ENCODE measurements around the gene GAS2. TPM values are rescaled to one million over a fixed set of nuclear protein-coding genes. Genes with fewer than 3 reads are reported as not detected.

GAS2 gene
- total RNA-seq, 1 donor from 2014 or later, result 7.7 TPM

DNA sequence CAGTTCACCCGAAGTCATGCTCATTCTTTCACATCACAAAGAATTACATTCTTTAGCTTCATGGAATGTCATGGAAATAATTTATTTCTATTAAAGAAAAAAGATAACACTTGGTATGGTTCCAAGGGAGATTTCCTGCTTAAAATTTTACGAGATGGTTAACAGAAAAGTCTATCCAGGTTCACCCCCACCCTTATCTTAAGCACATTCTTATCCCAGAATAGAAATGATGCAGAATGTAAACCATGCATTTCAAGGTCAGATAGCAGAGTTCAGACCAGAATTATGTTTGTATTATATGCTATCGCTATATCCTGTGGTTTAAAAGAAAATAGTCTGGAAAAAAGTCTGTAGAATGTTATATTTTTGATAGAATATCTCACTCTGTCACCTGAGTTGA lies 58.7 kb downstream of the GAS2 start:
- peak; percentile 85 for DNase-seq (ENCODE audit: low spot score)

DNA sequence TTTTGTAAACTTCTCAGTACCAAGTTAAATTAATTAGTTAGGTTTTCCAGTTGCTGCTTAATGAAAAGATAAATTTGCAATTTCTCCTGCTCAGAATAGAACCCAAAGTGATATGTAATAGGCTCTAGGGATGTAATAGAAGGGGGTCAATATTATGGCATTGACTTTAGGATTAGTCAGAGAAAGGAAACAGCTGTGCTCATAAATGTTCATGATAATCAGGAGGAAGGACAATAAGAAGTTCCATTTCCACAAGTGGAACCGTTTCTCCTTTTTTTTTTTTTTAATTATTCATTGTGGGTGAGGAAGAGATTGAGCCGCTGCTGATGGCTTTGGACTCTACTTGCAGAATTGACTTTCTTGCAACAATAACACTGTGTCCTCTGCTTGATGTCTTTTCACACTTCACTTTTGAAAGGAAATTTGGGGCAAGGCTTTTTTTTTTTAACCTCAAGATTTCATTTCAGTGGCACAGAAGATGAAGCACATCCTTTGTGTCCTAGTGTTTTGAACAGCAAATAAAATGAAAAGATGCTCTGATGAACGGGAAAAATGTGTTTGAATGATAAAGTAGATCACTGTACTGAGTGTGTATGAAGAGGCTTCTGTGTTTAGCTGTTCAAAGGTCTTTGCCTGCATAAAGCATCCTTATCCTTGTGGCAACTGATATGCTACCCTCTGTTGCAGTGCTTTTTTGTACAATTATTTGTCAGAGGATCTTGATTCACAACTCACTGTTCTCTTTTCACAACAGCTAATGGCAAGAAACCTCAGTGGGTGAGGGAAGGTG lies 62.4 kb downstream of the GAS2 start:
- no peak for DNase-seq (ENCODE audit: low spot score)

DNA sequence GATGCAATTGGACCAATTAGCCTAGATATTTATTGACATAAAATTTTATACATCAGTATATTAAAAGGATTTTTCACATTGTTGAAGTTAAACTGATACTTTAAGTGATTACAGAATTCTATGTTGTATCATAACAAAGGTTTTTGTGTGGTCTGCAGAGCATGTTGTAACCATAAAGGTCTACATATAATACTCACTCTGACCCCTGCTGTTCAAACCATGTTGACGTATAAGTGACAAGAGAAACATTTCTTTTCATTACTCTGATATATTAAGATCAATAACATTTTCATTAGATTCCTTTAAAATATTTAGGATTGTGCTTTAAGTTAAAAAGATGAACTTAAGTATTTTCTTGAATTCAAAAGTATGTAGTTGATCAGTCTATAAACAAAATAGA lies 63.9 kb downstream of the GAS2 start:
- DNase-seq (ENCODE audit: low spot score), result peak; percentile 21

DNA sequence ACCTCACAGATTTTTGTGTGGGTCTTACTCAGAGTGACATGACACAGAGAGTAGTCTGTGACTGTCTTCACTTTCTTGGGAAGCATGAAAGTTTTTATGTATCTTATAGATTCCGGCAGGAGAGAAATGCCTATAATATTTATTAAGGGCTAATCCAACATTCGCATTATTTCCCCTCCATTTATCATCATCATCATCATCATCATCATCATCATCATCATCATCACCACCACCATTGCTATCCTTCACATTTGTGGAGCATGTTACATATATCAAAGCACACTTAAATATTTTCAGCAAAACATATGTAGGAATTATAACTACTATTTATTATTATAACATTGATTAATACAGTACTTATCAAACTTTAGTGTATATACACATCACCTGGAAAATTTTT lies 66.2 kb downstream of the GAS2 start:
- no peak for DNase-seq (ENCODE audit: low spot score)

DNA sequence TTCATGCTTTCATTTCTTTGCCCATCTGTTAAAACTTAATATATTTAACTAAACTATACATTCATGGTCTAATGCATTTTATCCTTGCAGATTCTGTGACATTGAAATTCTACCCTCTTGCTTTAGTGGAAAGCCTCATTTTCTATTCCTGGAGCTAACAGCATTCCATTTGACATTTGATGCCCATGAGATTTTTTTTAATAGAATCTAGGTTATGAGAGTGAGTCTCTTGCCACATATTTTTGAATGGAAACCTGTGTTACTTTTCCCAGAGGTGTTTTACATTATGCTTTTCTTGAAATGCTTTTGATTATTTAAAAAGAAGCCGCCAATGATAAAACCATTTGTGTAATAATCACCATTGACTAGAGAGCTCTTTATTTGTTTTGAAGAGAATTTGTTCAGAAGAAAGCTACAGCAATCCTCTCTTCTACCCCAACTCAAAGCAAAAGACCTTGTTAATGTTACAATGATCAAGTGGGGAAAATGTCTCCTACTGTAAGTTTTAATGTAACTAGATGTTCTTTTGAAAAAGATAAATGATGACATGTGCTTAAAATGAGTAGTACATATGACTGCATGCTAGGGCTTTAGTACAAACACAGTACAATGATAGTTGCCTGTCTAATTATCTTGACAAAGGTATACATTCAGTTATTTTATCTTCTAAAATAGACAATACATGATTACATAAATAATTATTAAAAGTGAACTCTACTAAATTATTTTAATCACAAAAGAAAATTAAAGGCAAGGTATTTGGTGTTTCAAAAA lies 67.3 kb downstream of the GAS2 start:
- DNase-seq (ENCODE audit: low spot score), result no peak

DNA sequence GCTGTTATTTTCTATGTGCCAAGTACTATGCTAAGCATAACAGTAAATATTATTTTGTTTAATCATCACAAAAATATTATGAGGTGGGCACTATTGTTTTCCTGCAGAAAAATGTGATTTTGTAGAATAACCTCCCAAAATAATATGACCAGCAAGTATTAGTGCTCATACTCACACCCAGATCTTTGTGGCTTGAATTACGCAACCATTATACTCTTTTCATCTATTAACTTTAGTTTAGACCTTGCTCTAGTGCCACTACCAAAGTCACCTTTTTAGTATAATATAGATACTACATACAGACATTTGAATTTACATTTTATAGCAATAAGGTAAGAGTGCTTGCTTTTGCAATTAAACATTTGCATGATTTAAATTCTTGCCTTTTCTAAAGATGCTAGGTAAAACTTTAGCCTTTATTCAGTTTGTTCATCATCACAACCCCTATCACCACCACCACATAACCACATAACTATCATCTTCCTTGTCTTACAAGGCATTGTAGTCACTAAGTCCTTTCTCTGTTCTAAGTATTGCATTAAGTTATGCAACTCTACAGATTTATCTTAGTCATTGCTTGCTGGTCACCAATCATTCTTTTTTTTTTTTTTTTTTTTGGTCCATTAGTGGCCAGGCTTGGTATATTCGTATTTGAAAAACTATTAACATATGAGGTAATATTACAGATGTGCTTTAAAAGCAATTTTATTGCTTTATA lies 68.4 kb downstream of the GAS2 start:
- DNase-seq (ENCODE audit: low spot score), result no peak

DNA sequence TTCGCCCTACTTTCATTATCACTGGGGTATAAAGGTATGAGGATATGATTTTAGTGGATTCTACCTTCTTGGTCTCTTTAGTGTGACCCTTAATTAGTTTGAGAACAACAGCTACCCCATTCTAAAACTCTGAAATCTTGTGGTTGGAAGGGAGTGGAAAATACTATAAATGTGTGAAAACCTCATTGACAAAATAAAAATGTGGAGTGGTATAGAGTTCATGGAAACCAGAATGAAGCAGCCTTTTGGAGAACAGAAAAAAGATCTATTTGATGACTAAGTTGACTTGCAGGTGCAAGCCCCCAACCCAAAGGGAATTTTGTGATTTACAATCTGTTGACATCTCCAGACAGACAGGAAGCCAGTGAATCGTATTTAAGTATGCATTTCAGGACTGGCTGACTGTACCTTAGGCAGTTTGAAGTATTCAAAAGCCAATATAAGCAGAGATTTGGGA lies 75.8 kb downstream of the GAS2 start:
- no peak for DNase-seq (ENCODE audit: low spot score)

DNA sequence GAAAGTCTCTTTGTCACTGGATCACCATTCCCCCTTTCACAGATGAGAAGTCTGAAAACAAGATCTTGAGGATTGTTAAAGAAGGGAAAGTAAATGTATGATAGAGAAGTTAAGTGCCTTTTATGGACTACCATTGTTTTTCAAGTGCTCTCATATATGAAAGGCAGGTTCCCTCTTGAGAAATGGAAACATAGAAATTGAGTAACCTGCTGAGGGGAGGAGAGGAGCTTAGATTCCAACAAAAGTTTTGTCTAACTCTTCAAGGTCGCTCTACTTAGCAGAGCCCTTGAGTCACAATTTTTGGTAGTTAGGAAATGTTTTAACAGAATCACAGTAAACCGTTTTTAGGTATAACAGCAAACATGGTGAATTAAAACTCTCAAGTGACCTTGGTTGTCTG lies 83.1 kb downstream of the GAS2 start:
- DNase-seq (ENCODE audit: low spot score), result no peak

DNA sequence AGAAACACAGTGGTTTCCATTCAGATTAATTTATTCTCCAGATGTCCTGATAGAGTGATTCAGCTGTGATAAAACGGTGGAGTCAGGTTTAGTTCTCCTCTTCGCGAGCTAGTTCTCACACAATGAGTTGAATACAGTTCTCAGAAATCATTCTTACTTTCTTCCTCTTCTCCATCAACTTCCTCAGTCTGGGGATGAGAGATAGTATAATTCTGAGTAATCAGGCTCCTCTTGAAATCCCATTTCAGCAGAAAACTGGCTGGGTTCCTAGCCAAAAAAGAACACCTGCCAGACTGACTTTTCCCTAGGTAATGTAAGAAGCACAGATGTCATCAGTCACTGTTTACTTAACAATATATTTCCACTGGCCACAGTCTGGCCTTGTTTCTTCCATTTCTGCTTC lies 86.5 kb downstream of the GAS2 start:
- DNase-seq (ENCODE audit: low spot score), result no peak

DNA sequence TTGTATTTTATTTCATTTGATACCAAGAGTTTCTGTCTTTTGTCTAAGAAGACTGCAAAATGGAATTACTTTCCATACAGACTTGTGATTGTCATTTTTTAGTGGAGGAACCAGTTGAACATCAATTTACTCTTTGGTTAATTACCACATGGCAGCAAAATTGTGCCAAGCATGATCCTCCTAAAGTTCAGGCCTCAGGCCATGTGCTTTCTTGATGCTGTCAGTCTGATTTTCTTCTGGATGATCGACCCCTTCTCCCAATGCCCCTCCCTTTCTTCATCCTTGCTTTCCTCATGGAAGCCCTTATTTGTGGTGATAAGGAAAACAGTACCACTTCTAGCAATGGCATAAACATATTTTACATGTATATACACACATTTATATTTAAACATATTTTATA lies 87.0 kb downstream of the GAS2 start:
- no peak for DNase-seq (ENCODE audit: low spot score)

DNA sequence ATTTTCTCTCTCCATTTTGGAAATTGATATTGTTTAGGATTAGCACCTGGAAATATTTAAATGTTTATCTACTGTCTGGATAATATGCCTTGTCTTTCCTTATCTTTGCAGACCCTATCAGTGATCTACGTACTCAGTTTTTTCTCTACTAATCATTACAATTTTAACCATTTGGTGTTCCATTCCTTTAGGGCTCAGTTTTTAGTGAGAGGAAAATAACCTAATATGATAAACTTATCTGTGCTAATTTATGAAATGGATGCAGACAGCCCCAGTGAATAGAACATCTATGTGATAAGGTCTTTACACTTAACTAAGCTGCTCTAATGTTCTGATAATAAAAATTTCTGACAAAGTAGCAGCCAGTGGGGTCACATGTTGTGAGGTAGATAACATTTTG lies 94.7 kb downstream of the GAS2 start:
- no peak for DNase-seq (ENCODE audit: low spot score)

DNA sequence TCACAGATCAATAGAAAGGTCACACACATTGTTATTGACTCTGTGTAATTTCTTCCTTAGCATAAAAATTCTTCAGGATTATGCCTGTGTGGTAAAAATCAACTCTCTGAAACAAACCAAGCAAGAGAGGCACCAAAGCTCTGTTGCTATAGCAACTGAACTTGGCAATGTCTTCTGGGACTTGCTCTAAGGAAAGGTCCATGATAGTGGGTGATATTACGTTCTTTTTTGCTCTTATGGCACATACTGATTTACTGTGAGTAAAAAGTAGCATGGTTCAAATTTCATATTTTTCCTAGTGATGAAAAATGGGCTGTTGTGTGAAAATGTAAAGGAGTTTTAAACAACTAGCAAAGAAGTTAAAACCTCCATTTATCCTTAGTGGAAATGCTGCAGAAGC lies 96.8 kb downstream of the GAS2 start:
- DNase-seq (ENCODE audit: low spot score), result no peak

DNA sequence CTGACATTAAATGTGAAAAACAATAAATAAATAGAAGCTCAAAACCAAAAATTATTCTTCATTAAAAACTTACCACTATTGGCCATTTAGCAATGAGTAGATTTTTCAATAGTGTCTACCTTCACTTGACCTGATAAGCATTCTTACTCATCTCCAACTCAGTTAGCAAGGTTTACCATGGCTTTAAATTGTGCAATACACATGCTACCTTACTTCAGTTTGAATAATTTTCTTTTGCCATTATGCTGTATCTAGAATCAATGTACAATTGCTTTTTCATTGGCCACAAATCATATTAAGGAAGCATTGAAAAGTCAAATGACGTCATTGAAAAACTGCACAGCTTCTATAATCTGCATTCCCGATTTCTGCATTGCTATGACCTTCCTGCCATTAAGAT lies 98.3 kb downstream of the GAS2 start:
- no peak for DNase-seq (ENCODE audit: low spot score)

DNA sequence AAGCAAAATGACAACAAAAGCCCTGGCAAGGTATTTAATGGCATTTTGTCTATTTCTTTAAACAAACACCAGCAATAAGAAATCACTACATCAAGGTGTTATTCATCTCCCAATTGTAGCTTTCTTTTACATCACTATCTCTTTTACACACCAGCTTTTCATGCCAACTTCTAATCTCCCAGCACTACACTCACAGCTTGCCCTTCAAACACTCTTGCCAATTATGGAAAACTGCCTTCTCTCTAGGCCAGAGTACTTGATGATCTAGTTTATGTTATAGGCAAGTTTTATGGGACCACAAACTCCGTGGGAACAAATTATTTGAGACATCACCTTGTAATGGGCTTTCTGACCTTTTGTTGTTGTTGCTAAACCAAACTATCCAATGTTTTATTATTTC lies 101.9 kb downstream of the GAS2 start:
- DNase-seq (ENCODE audit: low spot score), result no peak

DNA sequence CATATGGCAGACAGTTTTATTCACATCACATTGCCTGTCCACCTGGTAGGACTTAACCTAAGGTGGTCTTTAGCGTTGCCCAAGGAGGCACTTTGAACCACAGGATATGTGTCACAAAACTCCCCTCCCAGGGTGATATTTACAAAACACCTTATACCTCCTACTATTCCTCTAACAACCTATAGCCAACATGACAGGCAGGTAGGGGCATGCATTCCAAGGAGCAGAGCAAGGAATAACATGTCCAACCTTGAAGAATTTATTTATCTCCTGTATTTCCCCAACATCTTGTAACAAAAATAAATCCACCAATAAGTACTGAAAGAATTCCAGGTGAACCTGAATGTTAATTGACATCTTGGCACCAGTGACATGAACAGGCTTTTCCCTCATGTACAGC lies 102.7 kb downstream of the GAS2 start:
- no peak for DNase-seq (ENCODE audit: low spot score)

DNA sequence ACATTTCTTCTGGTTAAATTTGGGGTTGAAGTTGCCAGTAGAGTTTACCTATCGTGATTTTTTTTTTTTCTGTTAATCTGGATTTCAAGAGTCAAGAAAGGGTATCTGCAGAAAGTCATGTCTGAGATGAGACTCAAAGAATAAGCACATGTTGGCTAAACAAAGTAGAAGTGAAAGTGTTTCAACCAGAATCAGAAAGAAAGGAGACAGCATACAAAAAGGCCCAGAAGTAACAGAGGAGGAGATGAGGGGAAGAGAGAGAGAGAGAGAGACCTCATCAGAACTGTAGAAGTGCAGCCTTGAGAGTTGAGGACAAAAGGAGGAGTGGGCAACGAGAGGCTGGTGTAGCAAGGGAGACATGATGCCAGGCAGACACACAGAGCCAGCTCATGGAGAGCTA lies 108.3 kb downstream of the GAS2 start:
- DNase-seq (ENCODE audit: low spot score), result no peak

DNA sequence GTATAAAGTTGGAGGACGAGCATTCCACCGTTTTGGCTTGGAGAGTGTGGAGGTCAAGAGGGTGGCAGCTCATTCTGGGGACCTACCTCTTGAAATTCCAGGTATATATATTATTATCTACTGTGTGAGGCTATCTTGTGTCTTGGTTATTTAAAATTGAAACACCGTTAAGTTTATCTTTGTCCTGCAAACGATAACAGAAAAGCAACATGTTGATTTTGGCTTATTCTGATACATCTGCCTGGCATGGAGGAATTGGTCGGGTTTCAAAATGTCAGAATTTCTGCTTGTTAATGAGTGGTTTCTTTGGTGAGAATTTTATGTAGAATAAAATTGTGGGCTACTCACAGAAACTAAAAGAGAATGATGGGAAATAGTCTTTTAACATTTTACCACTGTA lies 108.8 kb downstream of the GAS2 start:
- no peak for DNase-seq (ENCODE audit: low spot score)

DNA sequence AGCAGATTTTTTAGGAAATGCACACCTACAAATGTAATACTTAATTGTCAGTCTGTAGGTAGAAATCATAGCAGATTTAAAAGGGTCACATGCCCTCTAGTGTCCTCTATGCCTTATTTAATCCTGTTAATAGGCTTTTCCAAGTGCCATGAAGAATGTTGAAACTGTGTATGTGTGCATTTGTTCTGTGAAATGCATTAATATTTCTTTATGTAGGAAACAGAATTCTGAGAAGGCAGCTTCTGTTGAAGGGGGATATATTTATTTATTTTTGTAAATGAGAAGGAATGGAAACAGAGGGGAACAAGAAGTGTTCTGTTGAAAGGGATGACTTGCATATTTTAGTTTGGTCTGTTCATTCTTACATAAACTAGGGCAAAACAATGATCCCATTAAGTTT lies 112.2 kb downstream of the GAS2 start:
- no peak for DNase-seq (ENCODE audit: low spot score)

DNA sequence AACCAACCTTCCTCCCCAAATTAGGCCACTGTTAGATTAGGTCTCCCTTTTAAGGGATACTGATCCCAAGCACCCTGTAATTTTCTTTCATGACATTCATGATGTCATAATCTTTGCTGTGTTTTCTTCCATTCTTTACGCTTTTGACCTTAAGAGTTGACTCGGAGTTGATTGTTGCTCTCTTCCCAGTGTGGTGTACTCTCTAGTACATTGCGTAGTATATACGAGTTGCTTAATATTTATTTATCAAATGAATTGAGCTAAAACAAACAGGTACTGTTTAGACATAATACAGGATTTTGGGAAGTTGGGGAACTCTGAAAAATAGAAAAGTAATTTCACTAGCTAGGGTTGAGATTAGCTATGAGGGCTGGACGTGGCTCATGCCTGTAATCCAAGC lies 113.4 kb downstream of the GAS2 start:
- no peak for DNase-seq (ENCODE audit: low spot score)

DNA sequence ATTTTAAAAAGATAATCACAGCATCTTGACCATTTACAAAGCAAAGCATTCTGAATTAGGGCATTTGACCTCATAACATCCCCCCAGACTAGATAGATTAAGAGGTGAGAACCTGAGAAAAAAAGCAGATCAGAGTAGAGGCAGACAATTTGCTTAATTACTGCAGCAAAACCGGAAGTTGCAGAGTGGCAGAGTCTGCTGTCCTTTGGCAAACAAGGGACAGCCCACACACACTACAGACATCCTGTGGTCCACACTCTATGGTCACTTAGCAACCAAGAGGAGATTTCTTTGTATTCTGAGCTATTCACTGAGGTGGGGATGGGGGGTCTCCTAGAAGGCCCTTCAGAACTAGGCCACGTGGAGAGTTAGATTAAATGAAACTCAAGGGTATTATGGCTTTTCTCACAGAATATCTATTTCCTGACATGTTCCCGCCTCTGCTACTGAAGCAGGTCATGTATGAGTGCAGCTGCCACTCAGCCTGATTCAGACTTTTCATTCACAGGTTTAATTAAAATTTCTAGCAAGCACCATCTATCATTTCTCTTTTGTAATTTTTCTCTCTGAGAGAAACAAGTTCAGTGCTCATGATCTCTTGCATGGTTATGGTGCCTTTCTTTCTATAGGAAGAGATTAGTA lies 114.7 kb downstream of the GAS2 start:
- no peak for DNase-seq (ENCODE audit: low spot score)

DNA sequence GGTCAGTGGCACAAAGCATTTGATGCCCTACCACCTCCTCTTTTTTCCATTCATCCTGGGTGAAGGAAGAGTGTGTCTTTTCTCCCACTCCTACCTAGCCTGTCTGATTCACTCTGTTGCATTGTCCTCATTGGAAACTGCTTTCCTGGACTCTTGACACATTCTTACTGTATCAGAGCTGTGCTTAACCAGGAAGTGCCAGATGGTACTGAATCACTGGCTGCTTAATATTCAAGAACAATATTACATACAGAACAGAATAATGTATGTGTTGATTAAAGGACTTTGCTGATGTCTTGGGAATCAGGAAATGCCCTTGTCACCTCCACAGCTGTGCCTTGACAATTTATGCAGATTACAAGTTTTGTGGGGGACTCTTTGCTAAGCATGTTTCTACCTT lies 118.8 kb downstream of the GAS2 start:
- peak; percentile 27 for DNase-seq (ENCODE audit: low spot score)

DNA sequence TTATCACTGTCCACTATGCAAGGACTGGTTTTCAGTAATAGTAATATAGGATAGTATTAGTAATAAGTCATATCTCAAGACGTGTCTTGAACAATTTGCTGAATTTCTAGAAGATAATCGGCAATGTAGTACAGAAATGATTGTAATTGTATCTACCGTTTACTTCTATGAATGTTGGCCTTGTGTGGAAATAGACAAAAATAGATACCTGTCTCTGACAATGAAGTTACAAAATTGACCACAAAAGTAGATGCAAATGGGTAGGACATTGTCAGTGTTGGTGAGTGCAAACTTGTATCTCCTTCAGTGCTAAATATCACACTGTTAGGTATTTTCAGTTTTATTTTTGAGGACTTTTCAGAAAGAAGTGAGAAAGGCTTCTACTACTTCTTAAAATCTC lies 120.1 kb downstream of the GAS2 start:
- no peak for DNase-seq (ENCODE audit: low spot score)
